CD4-positive, alpha-beta T cell treated with Interleukin-6 at 100 ng/mL for 8 hours (primary cell): ENCODE results near the gene MTA3.

Experiments
- DNase-seq: peaks from one replicate; pipeline ENCODE4 v3.0.0-alpha.2; 2020; ENCODE audit warnings: mixed read lengths, low spot score

Gene MTA3

DNA sequence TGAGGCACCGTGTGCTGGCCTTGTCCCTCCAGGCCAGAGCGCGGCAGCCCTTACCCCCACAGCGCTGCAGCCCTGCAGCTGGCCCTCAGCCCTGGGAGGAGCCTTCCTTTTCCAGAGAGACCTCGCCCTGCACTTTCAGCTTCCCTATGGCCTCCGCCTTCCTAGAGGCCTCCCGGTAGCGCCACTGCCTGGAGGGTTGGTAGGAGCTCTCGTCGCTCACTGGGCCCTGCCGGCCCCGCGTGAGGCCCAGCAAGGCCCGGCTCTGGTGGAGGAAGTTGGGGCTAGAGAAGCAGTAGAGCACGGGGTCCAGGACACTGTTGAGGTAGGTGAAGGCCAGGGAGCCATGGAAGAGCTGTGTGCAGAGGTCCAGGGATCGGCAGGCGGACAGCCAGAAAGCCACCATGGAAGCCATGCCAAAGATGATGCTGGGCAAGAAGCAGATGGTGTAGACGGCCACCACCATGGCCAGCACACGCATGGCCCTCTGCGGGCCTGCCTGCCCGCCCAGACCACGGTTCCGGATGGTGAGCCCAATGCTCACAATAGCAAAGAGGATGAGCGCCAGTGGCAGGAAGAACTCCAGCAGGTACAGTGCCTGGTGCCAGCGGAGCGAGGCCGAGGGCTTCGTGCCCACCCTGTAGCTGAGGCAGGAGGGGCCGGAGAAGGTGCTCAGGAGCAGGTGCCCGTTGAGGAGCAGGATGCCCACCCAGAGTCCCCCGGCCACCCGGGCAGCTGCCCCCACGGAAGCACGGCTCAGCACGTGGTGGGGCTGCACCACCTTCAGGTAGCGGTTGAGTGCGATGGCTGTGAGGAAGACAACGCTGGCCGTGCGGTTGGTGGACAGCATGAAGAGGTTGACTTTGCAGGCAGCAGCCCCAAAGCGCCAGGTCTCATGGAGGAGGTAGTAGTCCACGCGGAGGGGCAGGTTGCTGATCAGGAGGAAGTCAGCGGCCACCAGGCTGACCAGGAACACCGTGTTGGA is 194.7 kb downstream of the MTA3 start:
- no peak for DNase-seq

DNA sequence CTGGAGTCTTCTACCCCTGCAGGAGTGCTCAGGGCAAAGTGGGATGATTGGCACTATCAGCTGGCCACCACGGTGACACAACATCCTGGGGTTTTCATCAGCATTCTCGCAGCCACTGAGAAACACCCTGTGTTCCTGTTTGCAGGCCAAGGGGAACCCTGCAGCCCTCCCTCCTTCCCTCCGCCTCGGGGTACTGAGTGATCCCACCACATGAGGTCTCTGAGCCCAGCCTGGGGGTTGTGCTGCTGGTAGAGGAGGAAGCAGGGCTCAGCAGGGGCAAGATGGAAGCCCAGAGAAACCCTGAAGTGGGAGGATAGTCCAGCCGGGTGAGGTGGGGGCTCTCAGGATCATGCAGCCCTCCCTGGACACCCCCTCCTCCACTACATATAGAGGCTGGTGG is 195.7 kb downstream of the MTA3 start, which contains the start of gene OXER1:
OXER1 (minus strand) TSS at position 40 of the 400 bp plus-strand sequence. CDS start 73 bp downstream, outside the sequence.
- DNase-seq = no peak

DNA sequence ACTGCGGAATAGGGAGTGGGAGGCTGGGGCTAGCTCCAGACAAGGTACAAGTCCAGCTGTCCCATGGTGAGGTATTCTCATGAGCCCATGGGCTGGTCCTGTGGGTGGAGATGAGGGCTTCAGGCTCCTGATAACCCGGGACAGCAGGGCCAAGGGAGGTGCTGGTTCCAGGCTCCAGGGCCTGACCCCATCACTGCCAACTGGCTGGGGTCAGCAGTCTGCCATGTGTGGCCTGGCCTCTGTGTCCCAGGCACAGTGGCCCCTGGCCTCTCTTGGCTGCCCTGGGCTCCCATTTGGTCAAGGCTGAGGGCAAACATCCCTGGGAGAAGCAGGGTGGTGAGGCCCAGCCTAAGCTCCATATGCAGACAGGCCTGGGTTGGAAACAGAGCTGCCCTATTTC is 196.5 kb downstream of the MTA3 start:
- DNase-seq = no peak

DNA sequence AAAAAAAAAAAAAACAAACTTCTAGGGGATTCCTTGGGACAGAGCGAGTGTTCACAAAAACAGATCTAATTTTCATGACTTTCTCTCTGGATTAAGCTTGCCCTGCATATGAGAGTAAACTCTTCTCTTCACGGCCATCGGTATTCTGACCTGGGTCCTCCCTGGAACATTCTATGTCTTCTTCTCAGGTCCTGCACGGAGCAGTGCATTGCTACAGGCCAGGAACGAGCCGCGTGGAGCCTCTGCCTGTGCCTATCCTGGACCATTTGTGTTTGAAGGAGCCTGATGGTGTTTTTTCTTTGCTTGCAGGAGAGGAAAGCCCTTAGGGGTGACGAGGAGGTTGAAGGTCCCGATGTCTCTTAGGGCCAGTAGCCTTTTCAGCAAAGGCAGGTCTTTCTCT is 197.3 kb downstream of the MTA3 start:
- no peak for DNase-seq

DNA sequence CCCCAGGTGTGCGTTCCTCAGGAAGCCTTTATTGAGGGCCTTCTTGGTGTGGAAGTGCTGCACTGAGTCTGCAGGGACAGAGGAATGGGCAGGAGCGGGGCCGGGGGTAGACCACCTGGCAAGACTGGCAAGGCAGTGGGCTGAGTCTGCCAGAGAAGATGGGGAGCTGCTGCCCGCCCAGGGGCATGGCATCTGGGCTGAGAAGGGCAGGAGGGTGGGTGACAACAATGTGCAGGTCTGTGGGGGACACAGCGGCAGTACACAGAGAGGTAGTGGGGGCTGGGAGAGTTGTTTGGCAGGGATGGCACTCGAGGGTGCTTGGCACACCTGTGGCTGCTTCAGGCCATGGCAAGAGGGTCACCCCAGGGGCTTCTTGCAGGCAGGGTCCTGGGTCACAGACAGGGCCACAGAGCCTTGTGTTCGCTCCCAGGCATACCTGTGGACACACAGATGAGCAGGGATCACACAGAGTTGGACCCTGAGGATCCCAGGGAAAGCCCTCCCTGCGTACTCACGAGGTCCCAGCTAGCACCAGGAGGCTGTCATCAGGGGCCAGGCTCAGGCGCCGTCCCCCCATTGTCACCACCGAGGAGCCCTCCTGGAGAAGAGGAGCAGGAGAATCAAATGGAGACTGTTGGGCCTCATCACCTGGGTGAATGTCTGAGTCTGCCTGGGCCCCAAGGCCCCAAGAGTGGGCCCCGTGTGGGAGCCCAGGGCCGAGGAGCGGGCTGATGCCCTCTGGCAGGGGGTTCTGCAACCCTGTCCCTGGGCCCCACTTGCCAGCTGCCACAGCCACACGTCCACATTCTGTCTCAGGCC is 198.9 kb downstream of the MTA3 start:
- DNase-seq = no peak

DNA sequence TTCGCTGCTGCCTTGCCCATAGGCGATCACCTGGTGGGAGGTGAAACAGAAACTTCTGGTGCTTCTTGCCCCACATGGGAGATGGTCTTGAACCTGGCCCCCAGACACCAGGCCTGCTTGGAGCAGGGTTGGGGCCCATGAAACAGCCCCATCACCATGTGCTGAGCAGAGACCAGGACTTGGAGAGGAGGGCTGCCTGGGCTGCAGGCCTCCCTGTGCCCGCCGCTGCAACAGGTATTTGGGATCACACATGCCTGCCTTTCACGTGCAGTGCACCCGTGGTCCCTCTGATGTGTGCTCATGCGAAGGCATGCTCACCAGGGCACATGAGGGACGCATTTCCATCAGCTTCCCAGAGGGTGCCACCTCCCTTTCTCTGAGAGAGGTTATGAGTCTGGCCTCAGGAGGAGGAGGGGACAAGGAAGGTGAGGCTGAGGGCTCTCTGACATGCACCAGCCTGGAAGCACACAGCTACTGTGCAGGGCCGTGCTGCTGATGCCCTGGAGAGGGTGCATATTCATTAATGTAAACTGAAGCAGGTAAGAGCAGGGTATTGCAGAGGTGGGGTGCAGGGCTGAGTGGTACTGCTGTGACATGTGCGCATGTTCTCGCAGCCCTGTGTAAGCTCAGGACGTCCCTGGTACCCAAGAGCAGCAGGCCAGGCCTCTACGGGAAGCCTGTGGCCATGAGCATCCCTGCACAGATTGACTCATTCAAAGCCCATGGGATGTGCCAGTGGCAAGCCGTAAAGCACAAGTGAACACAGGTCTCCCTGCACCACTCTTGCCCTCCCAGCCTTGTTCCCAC is 199.7 kb downstream of the MTA3 start:
- no peak for DNase-seq

DNA sequence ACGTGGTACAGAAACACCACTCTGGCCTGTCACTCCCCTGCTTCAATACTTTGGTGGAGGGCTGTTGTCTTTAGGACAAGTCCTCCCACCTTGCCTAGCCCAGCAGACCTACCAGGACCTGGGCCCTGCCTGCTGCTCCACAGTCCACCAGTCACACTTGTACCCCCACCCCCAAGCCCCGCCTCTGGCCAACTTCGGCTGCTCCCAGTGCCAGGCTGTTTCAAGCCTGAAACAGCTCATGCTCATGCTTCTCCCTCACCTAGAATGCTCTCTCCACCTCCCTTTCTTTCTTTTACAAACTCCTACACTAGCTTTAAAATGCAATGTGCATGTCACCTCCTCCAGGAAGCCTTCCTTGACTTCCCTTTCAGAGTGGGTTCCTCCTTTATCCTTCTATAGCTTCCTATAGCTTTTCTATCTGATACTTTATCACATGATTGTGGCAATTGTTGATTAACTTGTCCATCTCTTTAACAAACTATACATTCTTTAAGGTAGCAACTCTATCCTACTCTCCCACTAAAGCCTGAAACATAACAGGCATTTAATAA is 200.3 kb downstream of the MTA3 start:
- DNase-seq = no peak

DNA sequence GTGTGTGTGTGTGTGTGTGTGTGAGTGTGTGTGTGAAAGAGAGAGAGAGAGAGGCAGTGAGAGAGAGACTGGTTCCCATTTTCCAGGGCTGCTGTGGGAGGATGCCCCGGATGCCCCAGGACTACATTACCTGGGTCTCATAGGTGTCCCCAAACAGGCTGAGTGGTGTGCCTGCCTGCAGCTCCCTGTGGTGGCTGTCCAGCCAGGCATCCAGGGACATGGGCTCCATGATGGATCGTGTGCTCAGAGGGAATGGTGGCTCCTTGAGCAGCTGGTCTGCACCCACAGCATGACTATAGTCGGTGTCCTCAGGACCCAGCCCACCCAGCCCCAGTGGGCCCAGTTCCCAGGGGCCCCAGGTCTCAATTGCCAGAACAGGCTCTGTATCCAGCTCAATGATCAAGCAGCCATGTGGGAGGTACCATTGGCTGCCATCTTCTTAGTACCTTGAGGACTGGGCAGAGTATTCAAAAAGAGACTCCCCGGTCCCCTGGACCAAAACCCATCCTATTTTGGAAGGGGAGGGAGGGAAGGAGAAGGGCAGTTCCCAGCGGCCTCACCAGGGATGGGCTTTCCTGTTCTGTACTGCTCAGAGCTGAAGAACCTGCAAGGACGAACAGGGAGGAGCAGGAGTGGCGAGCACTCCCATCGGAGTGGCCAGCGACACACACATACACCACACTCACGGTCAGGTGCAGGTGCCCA is 201.3 kb downstream of the MTA3 start:
- no peak for DNase-seq

DNA sequence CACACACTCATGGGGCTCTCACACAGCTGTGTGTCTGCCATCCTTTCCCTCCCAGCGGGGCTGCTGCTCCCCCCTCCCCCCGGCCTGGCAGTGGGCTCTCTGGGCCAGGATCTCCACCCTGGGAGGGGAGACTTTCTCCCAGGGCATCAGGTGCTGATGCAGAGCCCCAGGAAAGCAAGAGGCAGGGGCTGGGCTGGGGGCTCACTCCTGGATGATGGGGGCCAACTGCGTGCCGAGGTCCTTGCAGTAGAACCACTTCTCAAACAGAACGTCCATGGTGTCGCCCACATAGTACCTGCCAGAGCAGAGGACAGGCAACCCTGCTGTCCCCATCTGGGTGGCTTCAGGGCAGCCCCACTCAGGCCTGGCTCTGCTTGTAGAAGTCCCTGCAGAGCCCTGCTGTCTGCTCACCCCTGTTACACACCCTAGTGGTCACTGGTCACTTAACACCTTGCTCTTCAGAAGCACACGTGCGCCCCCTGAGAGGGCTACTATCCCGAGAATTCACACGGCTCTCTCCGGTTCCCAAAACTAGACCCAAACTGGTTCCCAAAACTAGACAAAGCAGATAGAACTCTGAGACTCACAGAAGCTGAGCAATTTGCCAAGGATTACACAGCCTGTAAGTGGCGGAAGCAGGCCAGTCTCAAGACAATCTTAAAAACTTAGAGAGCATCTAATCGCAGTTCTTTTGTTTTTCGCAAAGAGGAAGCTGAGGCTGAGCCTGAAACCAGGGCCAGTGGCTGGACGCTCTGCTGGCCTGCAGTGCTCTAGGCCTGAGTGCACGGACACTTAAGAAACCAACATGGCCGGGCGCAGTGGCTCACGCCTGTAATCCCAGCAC is 202.1 kb downstream of the MTA3 start:
- DNase-seq = no peak

DNA sequence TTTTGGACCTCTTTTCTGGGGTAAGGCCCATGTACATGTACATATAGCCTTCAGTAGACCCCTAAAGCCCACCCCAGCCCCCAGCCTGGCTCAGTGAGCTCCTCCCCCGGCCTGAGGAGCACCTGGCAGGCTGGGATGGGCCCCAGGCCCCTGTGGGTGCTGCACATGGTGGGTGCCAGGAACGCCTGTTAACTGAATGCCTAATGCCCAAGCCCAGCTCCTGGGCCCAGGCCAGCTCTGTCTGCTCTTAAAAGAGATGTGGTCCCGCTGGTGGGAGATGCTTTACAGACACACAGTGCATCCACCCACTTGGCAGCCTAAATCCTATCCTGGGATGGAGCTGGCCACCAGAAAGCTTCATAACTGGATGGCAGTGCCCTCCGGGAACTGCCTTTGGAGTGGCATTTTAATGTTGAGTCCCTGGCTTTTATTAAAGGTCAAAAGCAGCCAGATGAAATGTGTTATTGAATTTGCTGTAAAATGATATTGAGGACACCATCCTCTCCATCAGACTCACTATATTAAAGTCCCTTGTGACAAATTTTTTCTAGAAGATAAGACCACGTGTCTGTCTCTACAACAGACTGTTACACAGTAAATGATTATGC is 203.2 kb downstream of the MTA3 start:
- no peak for DNase-seq

DNA sequence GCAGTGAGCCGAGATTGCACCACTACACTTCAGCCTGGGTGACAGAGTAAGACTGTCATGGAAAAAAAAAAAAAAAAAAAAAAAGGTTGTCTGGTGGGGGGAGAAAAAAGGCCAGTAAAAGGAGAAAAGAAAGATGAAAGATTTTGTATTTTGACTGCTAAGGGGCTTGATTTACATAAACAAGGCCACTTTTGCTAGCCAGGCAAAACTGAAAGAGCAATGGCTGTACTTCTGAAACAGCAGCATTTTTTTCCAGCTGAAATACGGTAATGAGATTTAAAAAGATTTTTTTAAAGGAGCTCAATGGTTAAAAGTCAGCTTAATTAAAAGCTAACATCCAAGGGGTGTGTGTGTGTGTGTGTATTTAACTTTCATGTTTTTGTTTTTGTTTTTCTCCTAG is 206.8 kb downstream of the MTA3 start:
- DNase-seq = no peak

DNA sequence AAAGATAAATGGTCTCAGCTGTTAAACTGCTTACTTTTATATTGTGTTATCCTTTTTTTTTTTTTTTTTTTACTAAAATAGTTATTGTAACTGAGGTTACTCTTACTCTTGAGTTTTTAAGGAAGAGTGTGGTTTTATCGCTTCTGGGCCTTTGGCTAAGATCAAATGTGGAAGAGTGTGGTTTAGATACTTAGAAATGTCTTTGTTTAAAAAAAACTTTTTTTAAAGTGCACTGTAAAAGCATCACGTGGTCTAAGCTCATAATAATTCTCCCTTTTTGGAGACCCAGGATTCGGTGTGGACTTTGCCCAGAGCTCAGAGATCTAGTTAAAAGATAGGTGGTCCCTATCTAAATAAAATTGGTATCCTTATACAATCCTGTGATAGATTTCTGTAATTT is 207.4 kb downstream of the MTA3 start:
- no peak for DNase-seq

DNA sequence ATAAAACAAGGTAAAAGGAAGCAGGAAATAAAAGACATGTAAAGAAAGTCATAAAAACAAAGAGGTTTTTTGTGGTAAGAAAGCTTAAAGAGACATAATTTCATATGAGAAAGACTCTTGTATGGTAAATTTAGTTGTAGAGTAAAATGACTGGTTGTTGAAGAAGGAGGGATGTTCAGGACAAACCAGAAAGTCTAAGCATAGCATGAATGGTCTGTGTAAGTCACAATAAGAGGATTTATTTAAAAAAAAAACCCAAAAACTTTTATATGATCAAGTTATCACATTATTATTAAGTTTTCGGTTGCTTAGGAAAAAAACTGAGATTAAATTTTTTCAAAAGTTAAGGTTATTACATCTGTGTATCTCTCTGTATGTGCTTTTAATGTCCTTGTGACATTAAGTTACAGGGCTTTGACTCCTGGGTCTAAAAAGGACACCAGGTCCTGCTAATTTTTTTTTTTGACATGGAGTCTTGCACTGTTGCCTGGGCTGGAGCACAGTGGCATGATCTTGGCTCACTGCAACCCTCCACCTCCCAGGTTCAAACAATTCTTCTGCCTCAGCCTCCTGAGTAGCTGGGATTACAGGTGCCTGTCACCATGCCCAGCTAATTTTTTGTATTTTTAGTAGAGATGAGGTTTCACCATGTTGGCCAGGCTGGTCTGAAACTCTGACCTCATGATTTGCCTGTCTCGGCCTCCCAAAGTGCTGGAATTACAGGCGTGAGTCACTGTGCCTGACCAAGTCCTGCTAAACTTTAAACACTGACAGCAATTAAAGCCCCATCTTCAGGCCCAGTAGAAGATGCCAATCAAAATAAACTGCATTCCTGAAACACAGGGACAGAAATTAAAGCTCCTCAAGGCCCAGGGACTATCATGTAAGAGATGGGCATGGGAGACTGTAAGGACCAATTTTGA is 209.7 kb downstream of the MTA3 start:
- DNase-seq = no peak

DNA sequence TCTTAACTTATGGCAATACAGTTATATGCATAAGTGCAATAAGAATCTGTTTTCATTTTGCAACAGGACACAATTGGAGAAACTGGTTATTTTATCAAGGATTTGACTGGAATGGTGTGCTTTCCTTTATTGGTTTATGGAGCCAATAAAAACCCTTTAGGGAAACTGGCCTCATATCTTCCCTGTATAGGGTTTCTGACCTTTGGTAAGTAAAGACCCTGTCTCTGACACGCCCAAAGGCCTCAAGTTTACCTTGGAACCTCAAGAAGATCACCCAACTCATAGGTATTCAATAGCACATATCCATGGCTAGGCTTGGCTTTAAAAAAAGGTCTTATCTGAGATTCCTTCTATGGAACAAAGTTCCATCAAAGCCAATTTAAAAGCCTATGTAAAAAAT is 212.7 kb downstream of the MTA3 start:
- DNase-seq = no peak

DNA sequence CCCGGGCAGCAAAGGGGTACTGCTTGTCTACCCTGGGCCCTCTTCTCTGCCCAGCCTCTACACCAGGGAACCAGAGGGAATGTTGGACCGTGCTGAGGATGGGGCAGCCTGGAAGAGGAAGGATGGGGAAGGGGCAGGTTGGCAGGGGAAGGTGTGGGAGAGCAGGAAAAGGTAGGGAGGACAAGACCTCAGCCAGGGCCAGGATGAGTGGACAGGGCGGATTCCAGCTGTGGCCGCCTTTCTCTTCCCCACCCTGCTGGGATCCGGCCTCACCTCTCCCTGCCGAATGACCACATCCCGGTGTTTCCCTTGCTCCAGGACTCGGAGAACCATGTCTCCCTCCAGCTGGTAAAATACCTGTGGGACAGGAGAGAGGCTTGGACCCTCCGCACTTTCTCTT is 215.1 kb downstream of the MTA3 start:
- DNase-seq = no peak

DNA sequence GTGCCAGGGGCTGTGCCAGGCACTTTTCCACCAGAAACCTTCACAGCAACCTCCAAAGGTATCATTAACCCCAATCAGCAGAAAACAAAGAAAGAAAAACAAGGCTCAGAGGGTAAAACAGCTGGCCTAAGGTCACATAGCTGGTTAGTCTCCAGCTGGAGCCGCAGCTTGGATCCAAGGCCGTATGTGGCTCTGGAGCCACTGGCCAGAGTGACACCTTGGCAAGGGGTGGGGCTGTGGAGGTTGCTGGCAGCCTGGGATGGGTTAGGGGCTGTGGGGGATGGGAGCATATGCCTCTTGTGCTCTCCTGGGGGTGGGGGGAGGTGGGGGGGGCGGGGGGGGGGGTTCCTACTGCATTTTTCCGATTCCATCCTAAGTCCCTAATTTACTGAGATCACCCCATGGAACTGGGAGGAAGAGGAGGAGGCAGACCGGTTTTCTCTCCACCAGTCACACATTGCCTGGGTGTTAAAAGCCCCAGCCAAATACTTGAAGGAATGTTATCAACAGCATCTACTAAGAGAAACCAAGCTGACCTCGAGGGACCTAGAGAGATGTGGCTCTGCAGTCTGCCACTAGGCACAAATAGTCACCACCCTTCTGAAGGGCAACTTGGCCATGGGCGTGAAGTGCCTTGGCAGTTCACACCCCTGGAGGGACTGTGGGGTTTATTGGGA is 215.9 kb downstream of the MTA3 start:
- DNase-seq = no peak

DNA sequence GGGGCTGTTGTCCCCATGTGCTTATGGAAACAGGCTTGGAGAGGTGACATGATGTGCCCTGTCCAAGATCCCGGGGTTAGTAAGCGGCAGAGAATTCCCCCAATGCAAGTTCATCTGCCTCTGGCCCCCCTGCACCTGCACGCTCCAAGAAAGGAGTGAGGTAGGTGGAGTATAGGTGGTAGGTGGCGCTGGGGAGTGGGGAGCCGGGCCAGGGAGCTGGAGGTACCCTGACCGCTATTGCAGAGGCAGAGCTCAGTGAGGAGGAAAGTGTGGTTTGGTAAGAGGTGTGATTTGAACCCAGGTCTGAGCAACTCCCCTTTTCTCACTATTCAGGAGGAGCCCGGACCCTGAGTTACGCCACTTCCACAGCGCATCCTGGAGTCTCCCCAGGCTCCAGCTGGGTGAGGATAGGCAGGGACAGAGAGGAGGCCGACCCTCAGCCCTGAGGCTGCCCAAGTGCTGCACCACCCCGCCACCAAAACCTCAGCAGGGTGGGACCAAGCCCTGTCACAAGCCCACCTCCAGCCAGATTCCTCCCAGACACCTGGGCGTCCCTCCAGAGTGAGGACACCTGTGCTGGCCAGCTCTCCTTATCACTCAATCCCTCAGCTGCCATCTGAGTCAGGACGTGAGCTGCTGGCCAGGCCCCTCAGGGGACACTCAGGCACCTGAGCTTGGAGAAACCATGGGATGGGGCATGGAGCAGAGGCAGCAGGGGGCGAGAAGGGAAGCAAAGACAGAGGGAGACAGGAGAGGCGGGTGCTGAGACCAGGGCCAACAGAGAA is 218.3 kb downstream of the MTA3 start:
- no peak for DNase-seq
